HepG2 (cell line): ENCODE data around the gene FAM83G. TPM values are rescaled to one million over a fixed set of nuclear protein-coding genes. Genes with fewer than 3 reads are reported as not detected.

ENCODE experiments used
- DNMT3B ChIP-seq: conservative IDR thresholded peaks from 2 replicates; pipeline ENCODE4 v1.6.1; 2016; ENCODE audit warnings: missing biosample characterization, control low read depth
- FIP1L1 ChIP-seq: fragments of 200-400 bp; formaldehyde crosslinking; IDR thresholded peaks from 2 replicates; pipeline ENCODE4 v1.6.1; 2018; ENCODE audit warnings: low read depth, mild to moderate bottlenecking, low read length, moderate library complexity, borderline replicate concordance; ENCODE audit not compliant: insufficient read depth
- IRF2 ChIP-seq: IDR thresholded peaks from 2 replicates; pipeline ENCODE4 v1.6.1; 2018; ENCODE audit warnings: missing genetic modification reagents, missing compliant biosample characterization
- NFKB2 ChIP-seq: sonication (generic); formaldehyde crosslinking; IDR thresholded peaks from 2 replicates; pipeline ENCODE4 v1.4.0; 2020; ENCODE audit warnings: missing genetic modification reagents, borderline replicate concordance
- PHF5A ChIP-seq: IDR thresholded peaks from one replicate; pipeline ENCODE4 v1.6.1; 2018; ENCODE audit warnings: low read depth, missing genetic modification reagents; ENCODE audit not compliant: unreplicated experiment
- RNF2 ChIP-seq: fragments of 450-650 bp; conservative IDR thresholded peaks from 2 replicates; pipeline ENCODE4 v1.6.1; 2016; ENCODE audit warnings: low read depth
- SAP130 ChIP-seq: IDR thresholded peaks from 2 replicates; pipeline ENCODE4 v1.6.1; 2016; ENCODE audit warnings: low read depth
- SP4 ChIP-seq: sonication (generic); formaldehyde crosslinking; IDR thresholded peaks from 2 replicates; pipeline ENCODE4 v1.8.1; 2023; ENCODE audit warnings: mild to moderate bottlenecking, missing genetic modification reagents
- STAT5B ChIP-seq: sonication (generic); formaldehyde crosslinking; IDR thresholded peaks from 2 replicates; pipeline ENCODE4 v1.4.0; 2020; ENCODE audit warnings: missing genetic modification reagents
- ZNF136 ChIP-seq: sonication (generic); formaldehyde crosslinking; IDR thresholded peaks from 2 replicates; pipeline ENCODE4 v1.8.1; 2022; ENCODE audit warnings: low read depth, mild to moderate bottlenecking, moderate library complexity, missing genetic modification reagents
- ZNF556 ChIP-seq: sonication (generic); formaldehyde crosslinking; IDR thresholded peaks from 2 replicates; pipeline ENCODE4 v1.4.0; 2020; ENCODE audit warnings: mild to moderate bottlenecking, missing genetic modification reagents, borderline replicate concordance
- ZNF790 ChIP-seq: sonication (generic); formaldehyde crosslinking; IDR thresholded peaks from 2 replicates; pipeline ENCODE4 v1.8.0; 2022; ENCODE audit warnings: missing genetic modification reagents, mild to moderate bottlenecking, borderline replicate concordance
- polyA plus RNA-seq, 8 experiments: library from polyadenylated mRNA; depleted of rRNA in 3 of 8; stranded (reverse) in 7 of 8; unstranded in 1 of 8; fragments of >200 nt; fragmentation: Illumina TruSeq in 4 of 8; extraction: Trizol in 4 of 8; gene quantifications; 2 replicates each; pipeline versions ENCODE4 v1.2.1 to v1.2.3, GENCODE V29; 2011 to 2016; ENCODE audit warnings: low read depth in 4 of 8, missing spikeins in 1 of 8, mixed read lengths in 1 of 8; ENCODE audit not compliant: insufficient read depth in 1 of 8
- total RNA-seq, 5 experiments: library from RNA; depleted of rRNA; stranded (reverse); fragments of >200 nt; fragmentation: Illumina TruSeq; extraction: Trizol; gene quantifications; 2 replicates each; pipeline ENCODE4 v1.2.3, GENCODE V29; 2016; ENCODE audit warnings: low read depth in 1 of 5
- TF ChIP-seq, protein P1 (sequence below): IDR thresholded peaks from 2 replicates; pipeline ENCODE4 v1.6.1; 2018; ENCODE audit warnings: missing genetic modification reagents, mild to moderate bottlenecking, missing compliant biosample characterization
- TF ChIP-seq, protein P2 (sequence below): sonication (generic); formaldehyde crosslinking; IDR thresholded peaks from 2 replicates; pipeline ENCODE4 v1.5.1; 2020; ENCODE audit warnings: mild to moderate bottlenecking, missing genetic modification reagents, moderate library complexity
- TF ChIP-seq, protein P3 (sequence below): sonication (generic); formaldehyde crosslinking; IDR thresholded peaks from 2 replicates; pipeline ENCODE4 v1.4.0; 2020; ENCODE audit warnings: mild to moderate bottlenecking, missing genetic modification reagents
- TF ChIP-seq, protein P4 (sequence below): sonication (generic); formaldehyde crosslinking; IDR thresholded peaks from 2 replicates; pipeline ENCODE4 v1.5.0; 2020; ENCODE audit warnings: mild to moderate bottlenecking, missing genetic modification reagents, borderline replicate concordance
- TF ChIP-seq, protein P5 (sequence below): sonication (generic); formaldehyde crosslinking; IDR thresholded peaks from 2 replicates; pipeline ENCODE4 v1.5.0; 2020; ENCODE audit warnings: missing genetic modification reagents

FAM83G gene
- total and polyA plus RNA-seq, 2 of the 13 experiments (the other 11 are each of a cell fraction or from before 2014, with no cell fraction given) = 13.7 to 18.6 TPM

DNA sequence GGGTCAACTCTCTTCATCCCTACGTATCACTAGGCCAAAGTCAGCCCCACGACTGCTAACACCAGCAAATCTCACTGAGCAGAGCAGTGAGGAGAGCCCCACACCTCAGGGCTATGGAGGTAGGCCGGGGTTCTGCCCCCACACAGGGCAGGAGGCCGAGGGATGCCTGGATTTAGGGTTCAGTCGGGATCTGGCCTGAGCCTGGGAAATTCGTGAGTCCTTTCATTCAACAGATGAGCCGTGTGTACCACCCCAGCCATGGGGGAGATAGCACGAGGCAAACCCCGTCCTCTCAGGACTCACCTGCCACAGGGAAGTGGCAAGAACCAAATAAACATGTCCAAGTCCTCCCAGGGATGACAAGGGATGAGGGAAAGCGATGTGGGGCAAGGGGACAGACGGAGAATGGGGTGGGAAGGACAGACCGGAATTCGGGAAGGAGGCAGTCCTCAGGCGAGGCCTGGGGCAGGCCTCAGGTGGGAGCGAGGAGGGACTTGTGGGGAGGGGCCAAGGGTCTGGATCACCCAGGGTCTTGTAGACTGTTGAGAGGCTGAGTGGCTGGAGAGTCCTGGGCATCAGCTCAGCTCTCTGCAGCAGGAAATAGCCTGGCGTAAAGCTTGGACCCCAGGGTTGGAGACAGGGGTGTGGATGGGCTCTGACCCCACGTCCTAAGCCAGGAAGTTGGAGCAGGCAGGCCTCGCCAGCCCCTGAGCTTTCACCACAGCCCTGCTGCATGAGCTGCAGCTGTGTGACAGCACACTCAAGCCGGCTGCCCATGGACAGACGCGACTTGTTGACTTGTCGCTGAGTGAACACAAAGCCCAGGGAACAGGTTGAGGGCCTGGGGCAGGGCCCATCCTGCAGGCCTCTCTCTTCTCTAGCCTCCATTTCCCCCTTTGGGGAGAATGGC lies 7.9 kb upstream of the FAM83G start (continued):
- TF ChIP-seq ZNF556 (CRISPR knock-in tag) (0 out of 2 replicates have a peak, but pooled peaks have one; percentile 32), PHF5A (CRISPR knock-in tag) (no peak), NFKB2 (CRISPR knock-in tag) (0 out of 2 replicates have a peak, but pooled peaks have one; percentile 16), IRF2 (CRISPR knock-in tag) (no peak), ZNF136 (no peak), FIP1L1 (no peak), RNF2 (no peak), SP4 (CRISPR knock-in tag) (no peak), DNMT3B (CRISPR knock-in tag) (no peak), STAT5B (no peak), SAP130 (CRISPR knock-in tag) (peak; percentile 45), ZNF790 (CRISPR knock-in tag) (no peak)
- TF ChIP-seq, protein P1, sequence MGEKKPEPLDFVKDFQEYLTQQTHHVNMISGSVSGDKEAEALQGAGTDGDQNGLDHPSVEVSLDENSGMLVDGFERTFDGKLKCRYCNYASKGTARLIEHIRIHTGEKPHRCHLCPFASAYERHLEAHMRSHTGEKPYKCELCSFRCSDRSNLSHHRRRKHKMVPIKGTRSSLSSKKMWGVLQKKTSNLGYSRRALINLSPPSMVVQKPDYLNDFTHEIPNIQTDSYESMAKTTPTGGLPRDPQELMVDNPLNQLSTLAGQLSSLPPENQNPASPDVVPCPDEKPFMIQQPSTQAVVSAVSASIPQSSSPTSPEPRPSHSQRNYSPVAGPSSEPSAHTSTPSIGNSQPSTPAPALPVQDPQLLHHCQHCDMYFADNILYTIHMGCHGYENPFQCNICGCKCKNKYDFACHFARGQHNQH (CRISPR knock-in tag) = no peak
- TF ChIP-seq, protein P2, sequence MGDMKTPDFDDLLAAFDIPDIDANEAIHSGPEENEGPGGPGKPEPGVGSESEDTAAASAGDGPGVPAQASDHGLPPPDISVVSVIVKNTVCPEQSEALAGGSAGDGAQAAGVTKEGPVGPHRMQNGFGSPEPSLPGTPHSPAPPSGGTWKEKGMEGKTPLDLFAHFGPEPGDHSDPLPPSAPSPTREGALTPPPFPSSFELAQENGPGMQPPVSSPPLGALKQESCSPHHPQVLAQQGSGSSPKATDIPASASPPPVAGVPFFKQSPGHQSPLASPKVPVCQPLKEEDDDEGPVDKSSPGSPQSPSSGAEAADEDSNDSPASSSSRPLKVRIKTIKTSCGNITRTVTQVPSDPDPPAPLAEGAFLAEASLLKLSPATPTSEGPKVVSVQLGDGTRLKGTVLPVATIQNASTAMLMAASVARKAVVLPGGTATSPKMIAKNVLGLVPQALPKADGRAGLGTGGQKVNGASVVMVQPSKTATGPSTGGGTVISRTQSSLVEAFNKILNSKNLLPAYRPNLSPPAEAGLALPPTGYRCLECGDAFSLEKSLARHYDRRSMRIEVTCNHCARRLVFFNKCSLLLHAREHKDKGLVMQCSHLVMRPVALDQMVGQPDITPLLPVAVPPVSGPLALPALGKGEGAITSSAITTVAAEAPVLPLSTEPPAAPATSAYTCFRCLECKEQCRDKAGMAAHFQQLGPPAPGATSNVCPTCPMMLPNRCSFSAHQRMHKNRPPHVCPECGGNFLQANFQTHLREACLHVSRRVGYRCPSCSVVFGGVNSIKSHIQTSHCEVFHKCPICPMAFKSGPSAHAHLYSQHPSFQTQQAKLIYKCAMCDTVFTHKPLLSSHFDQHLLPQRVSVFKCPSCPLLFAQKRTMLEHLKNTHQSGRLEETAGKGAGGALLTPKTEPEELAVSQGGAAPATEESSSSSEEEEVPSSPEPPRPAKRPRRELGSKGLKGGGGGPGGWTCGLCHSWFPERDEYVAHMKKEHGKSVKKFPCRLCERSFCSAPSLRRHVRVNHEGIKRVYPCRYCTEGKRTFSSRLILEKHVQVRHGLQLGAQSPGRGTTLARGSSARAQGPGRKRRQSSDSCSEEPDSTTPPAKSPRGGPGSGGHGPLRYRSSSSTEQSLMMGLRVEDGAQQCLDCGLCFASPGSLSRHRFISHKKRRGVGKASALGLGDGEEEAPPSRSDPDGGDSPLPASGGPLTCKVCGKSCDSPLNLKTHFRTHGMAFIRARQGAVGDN (CRISPR knock-in tag) = peak; percentile 77
- TF ChIP-seq, protein P3, sequence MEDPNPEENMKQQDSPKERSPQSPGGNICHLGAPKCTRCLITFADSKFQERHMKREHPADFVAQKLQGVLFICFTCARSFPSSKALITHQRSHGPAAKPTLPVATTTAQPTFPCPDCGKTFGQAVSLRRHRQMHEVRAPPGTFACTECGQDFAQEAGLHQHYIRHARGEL = no peak
- TF ChIP-seq, protein P4, sequence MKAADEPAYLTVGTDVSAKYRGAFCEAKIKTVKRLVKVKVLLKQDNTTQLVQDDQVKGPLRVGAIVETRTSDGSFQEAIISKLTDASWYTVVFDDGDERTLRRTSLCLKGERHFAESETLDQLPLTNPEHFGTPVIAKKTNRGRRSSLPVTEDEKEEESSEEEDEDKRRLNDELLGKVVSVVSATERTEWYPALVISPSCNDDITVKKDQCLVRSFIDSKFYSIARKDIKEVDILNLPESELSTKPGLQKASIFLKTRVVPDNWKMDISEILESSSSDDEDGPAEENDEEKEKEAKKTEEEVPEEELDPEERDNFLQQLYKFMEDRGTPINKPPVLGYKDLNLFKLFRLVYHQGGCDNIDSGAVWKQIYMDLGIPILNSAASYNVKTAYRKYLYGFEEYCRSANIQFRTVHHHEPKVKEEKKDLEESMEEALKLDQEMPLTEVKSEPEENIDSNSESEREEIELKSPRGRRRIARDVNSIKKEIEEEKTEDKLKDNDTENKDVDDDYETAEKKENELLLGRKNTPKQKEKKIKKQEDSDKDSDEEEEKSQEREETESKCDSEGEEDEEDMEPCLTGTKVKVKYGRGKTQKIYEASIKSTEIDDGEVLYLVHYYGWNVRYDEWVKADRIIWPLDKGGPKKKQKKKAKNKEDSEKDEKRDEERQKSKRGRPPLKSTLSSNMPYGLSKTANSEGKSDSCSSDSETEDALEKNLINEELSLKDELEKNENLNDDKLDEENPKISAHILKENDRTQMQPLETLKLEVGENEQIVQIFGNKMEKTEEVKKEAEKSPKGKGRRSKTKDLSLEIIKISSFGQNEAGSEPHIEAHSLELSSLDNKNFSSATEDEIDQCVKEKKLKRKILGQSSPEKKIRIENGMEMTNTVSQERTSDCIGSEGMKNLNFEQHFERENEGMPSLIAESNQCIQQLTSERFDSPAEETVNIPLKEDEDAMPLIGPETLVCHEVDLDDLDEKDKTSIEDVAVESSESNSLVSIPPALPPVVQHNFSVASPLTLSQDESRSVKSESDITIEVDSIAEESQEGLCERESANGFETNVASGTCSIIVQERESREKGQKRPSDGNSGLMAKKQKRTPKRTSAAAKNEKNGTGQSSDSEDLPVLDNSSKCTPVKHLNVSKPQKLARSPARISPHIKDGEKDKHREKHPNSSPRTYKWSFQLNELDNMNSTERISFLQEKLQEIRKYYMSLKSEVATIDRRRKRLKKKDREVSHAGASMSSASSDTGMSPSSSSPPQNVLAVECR = peak; percentile 22; the same call in 1 of the 2 replicates
- TF ChIP-seq, protein P5, sequence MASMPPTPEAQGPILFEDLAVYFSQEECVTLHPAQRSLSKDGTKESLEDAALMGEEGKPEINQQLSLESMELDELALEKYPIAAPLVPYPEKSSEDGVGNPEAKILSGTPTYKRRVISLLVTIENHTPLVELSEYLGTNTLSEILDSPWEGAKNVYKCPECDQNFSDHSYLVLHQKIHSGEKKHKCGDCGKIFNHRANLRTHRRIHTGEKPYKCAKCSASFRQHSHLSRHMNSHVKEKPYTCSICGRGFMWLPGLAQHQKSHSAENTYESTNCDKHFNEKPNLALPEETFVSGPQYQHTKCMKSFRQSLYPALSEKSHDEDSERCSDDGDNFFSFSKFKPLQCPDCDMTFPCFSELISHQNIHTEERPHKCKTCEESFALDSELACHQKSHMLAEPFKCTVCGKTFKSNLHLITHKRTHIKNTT (CRISPR knock-in tag) = no peak
